NCI-H510A treated with DMSO at 0.1 percent for 48 hours (cell line): Measurements from ENCODE around the gene CLEC11A.

Experiments used
- DNase-seq: peaks from one replicate; lab custom pipeline; 2025; lab: John Stamatoyannopoulos, UW

Gene CLEC11A

GRCh38 chr19:50705422-50706019 is 17.6 kb upstream of the CLEC11A start:
- DNase-seq = no peak

DNA sequence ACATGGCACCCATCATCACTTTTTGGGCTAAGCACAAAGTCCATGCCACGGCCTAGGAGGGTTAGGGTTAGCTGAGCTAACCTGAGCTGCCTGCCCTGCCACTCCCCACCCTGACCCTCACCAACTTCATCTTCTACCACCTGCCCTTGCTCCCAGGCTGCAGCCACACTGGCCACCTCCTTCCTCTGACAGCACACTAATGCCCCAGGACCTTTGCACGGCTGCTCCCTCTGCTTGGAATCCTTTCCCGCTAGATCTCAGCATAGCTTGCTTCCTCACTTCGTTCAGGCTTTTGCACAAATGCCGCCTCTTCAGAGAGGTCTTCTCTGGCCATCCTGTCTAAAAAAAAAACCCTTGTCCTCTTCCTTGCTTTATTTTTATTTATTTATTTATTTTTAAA is 16.8 kb upstream of the CLEC11A start:
- DNase-seq = no peak

DNA sequence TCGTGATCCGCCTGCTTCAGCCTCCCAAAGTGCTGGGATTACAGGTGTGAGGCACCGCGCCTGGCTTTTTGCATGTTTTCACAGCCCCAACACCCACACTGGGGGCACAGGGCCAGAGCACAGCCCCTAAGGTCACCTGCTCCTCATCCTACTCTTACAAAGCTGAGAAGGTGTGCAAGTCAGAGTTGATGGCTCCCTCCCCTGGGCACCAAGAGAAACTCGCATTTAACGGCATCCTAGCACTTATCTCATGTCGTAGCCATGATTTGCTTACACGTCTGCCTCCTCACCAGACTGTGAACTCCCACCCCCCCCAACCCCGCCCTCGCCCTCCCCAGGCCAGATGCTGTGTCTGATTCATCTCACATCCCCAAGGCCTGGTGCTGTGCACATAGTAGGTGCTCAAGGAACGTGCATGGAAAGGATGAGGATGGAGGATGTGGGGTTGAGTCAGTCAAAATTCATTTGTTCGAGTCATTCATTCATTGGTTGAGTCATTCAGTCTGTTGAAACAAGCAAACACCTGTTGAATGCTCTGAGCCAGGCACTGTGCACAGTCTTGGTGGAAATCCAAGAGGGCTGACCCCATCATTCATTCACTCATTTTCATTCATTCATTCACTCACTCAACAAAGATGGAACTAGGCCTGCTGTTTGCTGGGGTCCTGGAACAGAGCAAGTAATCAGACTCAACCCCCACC is 14.8 kb upstream of the CLEC11A start:
- DNase-seq = no peak

DNA sequence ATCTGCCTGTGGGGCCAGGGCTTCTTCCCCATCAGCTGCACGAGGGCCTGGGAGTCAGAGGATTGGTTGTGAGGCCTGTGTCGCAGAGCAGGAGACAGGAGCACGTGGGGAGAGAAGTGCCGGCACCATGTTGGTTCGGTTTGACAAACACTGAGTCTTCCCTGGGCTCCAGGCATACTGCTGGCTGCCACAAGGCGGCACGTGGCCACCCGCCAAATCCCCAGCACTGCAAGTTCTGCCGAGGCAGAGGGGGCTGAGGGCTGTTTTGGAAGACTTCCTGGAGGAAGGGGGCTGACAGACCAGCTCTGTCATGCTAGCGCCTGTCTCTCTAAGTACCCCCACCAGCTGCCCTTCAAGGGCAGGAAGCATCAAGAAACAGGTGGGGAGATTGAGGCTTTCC is 13.1 kb upstream of the CLEC11A start:
- no peak for DNase-seq

DNA sequence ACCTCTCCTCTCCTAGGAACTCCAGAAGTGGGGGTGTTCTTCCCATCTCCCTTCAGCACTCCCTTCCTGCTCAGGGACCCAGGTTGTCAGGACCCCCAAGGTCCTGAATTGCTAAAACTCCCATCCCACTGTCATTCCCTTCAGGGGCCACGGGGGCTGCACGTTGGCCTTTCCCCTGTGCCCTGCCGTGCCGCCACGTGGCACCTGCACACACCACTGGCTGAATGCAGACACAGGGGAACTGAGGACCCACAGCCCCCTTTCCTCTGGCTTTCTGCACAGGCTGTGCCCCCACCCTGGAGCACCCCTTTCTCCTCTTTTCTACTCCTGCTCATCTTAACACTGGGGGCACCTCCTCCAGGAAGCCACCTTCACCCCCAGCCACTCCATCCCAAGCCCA is 12.6 kb upstream of the CLEC11A start:
- no peak for DNase-seq

GRCh38 chr19:50711196-50711595 is 12.0 kb upstream of the CLEC11A start:
- DNase-seq = no peak

- no peak for DNase-seq
Observed at GRCh38 chr19:50711805-50712204, 11.4 kb upstream of the CLEC11A start.

DNA sequence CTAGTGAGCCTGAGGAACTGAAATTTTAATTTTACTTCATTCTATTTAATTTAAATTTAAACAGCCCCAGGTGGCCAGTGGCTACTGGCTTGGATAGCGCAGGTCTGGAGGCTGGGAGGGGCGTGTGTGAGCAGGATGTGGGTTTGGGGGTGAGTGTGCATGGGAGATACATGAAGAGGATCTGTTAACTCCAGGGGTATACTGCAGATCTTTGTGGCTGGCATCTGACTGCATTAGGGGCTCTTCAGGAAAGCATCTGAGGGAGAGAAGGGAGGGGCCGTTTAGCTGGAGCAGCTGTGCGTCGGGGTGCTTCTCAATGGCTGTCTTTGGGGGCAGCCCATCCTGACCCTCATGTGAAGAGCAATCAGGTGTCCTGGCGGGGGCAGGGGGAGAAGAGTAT is 10.3 kb upstream of the CLEC11A start:
- DNase-seq = no peak

DNA sequence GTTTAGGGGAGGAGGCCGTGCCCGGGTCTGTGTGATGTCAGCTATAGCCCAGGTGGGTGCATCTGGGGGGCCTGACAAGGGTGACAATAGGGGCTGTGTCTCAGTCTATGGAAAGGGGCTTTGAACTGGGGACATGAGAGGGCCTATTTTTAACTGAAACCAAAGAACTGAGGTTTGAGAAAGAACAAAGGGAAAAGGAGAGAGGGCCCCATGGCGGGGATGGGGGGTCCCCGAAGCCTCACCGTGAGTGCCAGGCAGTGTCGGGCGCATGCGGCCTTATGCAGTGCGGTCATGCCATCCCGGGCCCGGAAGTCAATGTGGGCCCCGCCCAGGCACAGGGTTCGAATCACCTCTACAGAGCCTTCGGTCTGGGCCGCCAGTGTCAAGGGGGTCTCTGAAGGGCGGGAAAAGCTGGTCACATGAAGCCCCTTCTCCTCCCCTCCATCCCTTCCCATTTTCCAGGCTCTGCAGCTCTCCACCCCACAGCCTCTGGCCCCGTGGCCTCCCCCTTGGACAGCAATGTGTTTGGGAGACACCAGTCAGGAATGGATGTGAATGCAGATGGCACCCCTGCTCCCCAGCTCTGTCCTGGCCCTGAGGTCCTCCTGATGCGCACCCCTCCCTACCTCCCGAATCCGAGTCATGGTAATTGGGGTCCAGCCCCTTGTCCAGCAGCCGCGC is 9.5 kb upstream of the CLEC11A start:
- DNase-seq = no peak

GRCh38 chr19:50716178-50717025 is 6.8 kb upstream of the CLEC11A start:
- no peak for DNase-seq

GRCh38 chr19:50717026-50717723 is 6.0 kb upstream of the CLEC11A start:
- DNase-seq = no peak

GRCh38 chr19:50717891-50718254 is 5.3 kb upstream of the CLEC11A start:
- DNase-seq = no peak

DNA sequence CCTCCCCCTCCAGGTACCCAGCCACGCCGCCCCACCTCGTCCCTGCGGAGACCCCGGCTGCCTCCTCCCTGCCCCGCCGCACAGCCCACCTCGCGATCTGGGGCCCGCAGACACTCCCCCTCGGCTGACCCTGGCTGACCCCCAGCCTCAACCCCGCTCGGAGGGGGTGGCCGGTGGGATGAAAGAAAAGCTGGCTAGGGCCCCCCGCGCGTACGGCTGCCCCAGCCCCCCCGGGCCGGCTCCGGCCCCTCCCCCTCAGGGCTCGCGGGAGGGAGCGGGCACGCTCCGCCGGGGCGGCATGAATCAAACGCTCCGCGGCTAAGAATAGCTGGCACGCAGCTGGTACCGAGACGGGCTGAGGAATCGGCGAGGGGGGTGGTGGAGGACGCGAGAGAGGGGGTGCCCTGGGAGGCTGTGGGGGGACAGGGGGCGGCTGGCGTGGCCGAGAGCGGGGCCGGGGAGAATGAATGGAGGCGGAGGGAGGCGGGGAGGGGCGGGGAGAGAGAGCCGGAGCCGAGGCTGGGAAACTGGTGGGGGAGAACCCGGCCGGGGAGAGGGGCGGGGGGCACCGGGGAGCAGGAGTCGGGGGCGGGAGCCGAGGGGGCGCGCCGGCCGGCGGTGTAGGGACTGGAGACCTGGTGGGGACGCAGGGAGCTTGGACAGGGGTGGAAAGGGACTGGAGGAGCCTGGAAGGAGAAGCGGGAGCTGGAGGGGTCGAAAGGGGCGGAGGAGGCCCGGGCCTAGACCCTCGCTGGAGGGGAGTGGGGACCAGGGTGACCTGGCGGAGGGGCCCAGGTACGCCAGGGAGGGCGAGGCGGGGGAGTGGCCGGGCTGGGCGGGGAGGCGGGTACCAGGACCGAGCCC is 4.7 kb upstream of the CLEC11A start:
- DNase-seq = no peak

DNA sequence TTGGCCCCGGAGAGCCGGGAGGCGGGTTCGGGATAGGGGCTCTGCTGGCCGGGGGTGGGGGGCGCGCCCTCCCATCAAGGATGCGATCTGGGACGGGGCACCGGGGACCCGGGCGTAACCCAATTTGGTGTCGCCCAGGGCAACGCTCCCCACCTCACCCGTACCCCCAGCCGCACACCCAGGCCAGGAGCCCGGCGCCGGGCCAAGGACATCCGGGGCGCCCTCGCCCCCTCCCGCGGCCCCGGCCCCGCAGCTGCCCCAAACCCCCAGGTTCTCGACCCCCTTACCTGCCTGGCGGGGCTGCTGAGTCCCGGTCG is 4.1 kb upstream of the CLEC11A start:
- no peak for DNase-seq

DNA sequence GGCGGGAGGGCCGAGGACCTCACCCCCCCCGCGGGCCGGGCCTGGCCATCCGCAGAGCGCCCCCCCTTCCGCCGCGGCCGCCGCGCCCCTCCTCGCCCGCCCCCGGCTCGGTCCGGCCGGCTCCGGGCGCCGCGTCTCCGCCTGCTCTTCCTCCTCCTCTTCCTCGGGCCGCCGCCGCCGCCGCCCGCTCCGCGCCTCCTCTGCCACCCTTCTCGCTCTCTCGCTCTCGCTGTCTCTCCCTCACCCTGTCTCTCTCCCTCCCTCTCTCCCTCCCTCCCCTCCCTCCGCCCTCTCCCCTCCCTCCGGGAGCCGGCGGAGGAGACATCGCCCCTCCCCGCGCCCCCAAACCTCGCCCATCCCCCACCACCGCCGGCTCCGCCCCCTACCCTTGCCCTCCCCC is 3.6 kb upstream of the CLEC11A start, which contains the start of gene SHANK1:
Gene SHANK1 (minus strand): TSS at position 237 of the 400 bp plus-strand sequence. CDS start 2,883 bp downstream, outside the sequence.
- no peak for DNase-seq

GRCh38 chr19:50720181-50720920 is 2.8 kb upstream of the CLEC11A start:
- no peak for DNase-seq

GRCh38 chr19:50720921-50721381 is 2.2 kb upstream of the CLEC11A start:
- DNase-seq = no peak

- DNase-seq = no peak
Observed at GRCh38 chr19:50721441-50722137, 1.6 kb upstream of the CLEC11A start.

- DNase-seq = no peak
Observed at GRCh38 chr19:50722201-50723013, 757 bp upstream of the CLEC11A start.
